ENCODE data around the gene WFDC2.

The WFDC2 gene

GRCh38 chr20:45456632-45457031 is 12.9 kb upstream of the WFDC2 start:
- no peak overlapping the region for H3K9ac ChIP-seq (ENCODE audit: low read length)
- H2AFZ ChIP-seq (ENCODE audit: low read length): no peak overlapping the region
- no peaks in the 10 kb centered on the region for H3K9me3 ChIP-seq (replicated peaks; ENCODE audit: insufficient read depth, low read length)
- no peak overlapping the region for H3K4me3 ChIP-seq (ENCODE audit: low read length)
- no peak for TF ChIP-seq EZH2phosphoT487 (IDR thresholded peaks at IDR 0.05; ENCODE audit: low read length)
- peak; percentile 49 for TF ChIP-seq CTCF (IDR thresholded peaks at IDR 0.05; ENCODE audit: low read length)
- H3K4me1 ChIP-seq (ENCODE audit: low read length): peaks cover 35% of the 10 kb centered on the region
- H3K9me2 ChIP-seq (replicated peaks; ENCODE audit: insufficient read depth, low read length): no peaks in the 10 kb centered on the region
- peak; percentile 46 for DNase-seq
- no peaks in the 10 kb centered on the region for H4K20me1 ChIP-seq (ENCODE audit: insufficient read depth, low read length)
- H3K4me2 ChIP-seq (ENCODE audit: low read depth, low read length): no peak overlapping the region
- H3F3A ChIP-seq (ENCODE audit: insufficient read depth, low read length): no peaks in the 10 kb centered on the region
- H3K79me2 ChIP-seq (ENCODE audit: low read length): no peaks in the 10 kb centered on the region
- H3K27ac ChIP-seq (ENCODE audit: low read length): no peak overlapping the region
- no peaks in the 10 kb centered on the region for H3K36me3 ChIP-seq (replicated peaks; ENCODE audit: insufficient read depth, low read length)
- no peaks in the 10 kb centered on the region for H3K27me3 ChIP-seq (replicated peaks; ENCODE audit: insufficient read depth, low read length)

GRCh38 chr20:45459606-45460005 is 9.9 kb upstream of the WFDC2 start:
- Histone ChIP-seq H3K79me2 (ENCODE audit: low read length) (no peaks in the 10 kb centered on the region), H3K9ac (ENCODE audit: low read length) (no peak overlapping the region), H2AFZ (ENCODE audit: low read length) (peak overlapping the region; percentile 28; the same call in 1 of the 2 replicates), H3K4me2 (ENCODE audit: low read depth, low read length) (peak overlapping the region; percentile 31; the same call in 1 of the 2 replicates), H3K27ac (ENCODE audit: low read length) (no peak overlapping the region), H3K27me3 (replicated peaks; ENCODE audit: insufficient read depth, low read length) (no peaks in the 10 kb centered on the region), H3K9me2 (replicated peaks; ENCODE audit: insufficient read depth, low read length) (no peaks in the 10 kb centered on the region), H3K9me3 (replicated peaks; ENCODE audit: insufficient read depth, low read length) (no peaks in the 10 kb centered on the region), H3F3A (ENCODE audit: insufficient read depth, low read length) (no peaks in the 10 kb centered on the region), H3K4me1 (ENCODE audit: low read length) (peaks cover 18% of the 10 kb centered on the region), H3K4me3 (ENCODE audit: low read length) (no peak overlapping the region), H3K36me3 (replicated peaks; ENCODE audit: insufficient read depth, low read length) (no peaks in the 10 kb centered on the region), H4K20me1 (ENCODE audit: insufficient read depth, low read length) (no peaks in the 10 kb centered on the region)
- no peak for TF ChIP-seq EZH2phosphoT487 (IDR thresholded peaks at IDR 0.05; ENCODE audit: low read length)
- TF ChIP-seq EZH2 (optimal IDR thresholded peaks at IDR 0.05; ENCODE audit: low read depth, low read length): no peak
- no peak; the same call in 1 of the 2 replicates for TF ChIP-seq CTCF (IDR thresholded peaks at IDR 0.05; ENCODE audit: low read length)
- DNase-seq: no peak

GRCh38 chr20:45461225-45461624 is 8.3 kb upstream of the WFDC2 start:
- H3F3A ChIP-seq (ENCODE audit: insufficient read depth, low read length): no peaks in the 10 kb centered on the region
- peaks cover 18% of the 10 kb centered on the region for H3K4me1 ChIP-seq (ENCODE audit: low read length)
- no peak overlapping the region for H2AFZ ChIP-seq (ENCODE audit: low read length)
- no peaks in the 10 kb centered on the region for H3K79me2 ChIP-seq (ENCODE audit: low read length)
- no peaks in the 10 kb centered on the region for H3K9me3 ChIP-seq (replicated peaks; ENCODE audit: insufficient read depth, low read length)
- no peak for TF ChIP-seq EZH2phosphoT487 (IDR thresholded peaks at IDR 0.05; ENCODE audit: low read length)
- no peak for TF ChIP-seq EZH2 (optimal IDR thresholded peaks at IDR 0.05; ENCODE audit: low read depth, low read length)
- no peak for TF ChIP-seq CTCF (IDR thresholded peaks at IDR 0.05; ENCODE audit: low read length)
- no peak overlapping the region for H3K4me3 ChIP-seq (ENCODE audit: low read length)
- no peak overlapping the region for H3K27ac ChIP-seq (ENCODE audit: low read length)
- H3K9me2 ChIP-seq (replicated peaks; ENCODE audit: insufficient read depth, low read length): no peaks in the 10 kb centered on the region
- no peaks in the 10 kb centered on the region for H3K27me3 ChIP-seq (replicated peaks; ENCODE audit: insufficient read depth, low read length)
- H3K36me3 ChIP-seq (replicated peaks; ENCODE audit: insufficient read depth, low read length): no peaks in the 10 kb centered on the region
- H4K20me1 ChIP-seq (ENCODE audit: insufficient read depth, low read length): no peaks in the 10 kb centered on the region
- H3K4me2 ChIP-seq (ENCODE audit: low read depth, low read length): no peak overlapping the region
- H3K9ac ChIP-seq (ENCODE audit: low read length): no peak overlapping the region
- DNase-seq: no peak

Data from MM.1S (cell line).